OCI-LY1 (cell line): Measurements from ENCODE around the gene CFAP53.

ENCODE experiments used
- H2AFZ ChIP-seq: fragments of 200-600 bp; sonication (generic), shearing (Covaris generic); 2 replicates; pipeline ENCODE4 v1.6.0; 2014; ENCODE audit warnings: antibody characterized with exemption, mild to moderate bottlenecking, low read length
- H3F3A ChIP-seq: fragments of 200-600 bp; sonication (generic), shearing (Covaris generic); 2 replicates; pipeline ENCODE4 v1.6.0; 2014; ENCODE audit warnings: mild to moderate bottlenecking, antibody characterized with exemption, low read length, moderate library complexity; ENCODE audit not compliant: insufficient read depth
- H3K27ac ChIP-seq: fragments of 200-600 bp; sonication (generic); 2 replicates; pipeline ENCODE4 v1.5.1; 2014; ENCODE audit warnings: low read length, mixed run types, mild to moderate bottlenecking, low read depth; ENCODE audit not compliant: poor library complexity, severe bottlenecking
- H3K27me3 ChIP-seq: fragments of 200-600 bp; sonication (generic); 2 replicates; pipeline ENCODE4 v1.6.0; 2014; ENCODE audit warnings: antibody characterized with exemption, mild to moderate bottlenecking, low read length, moderate library complexity; ENCODE audit not compliant: insufficient read depth
- H3K36me3 ChIP-seq: fragments of 200-600 bp; sonication (generic); 2 replicates; pipeline ENCODE4 v1.6.1; 2014; ENCODE audit warnings: mild to moderate bottlenecking, antibody characterized with exemption, low read length, moderate library complexity, mixed read lengths; ENCODE audit not compliant: insufficient read depth
- H3K4me1 ChIP-seq: fragments of 200-600 bp; sonication (generic); 2 replicates; pipeline ENCODE4 v1.5.1; 2014; ENCODE audit warnings: mild to moderate bottlenecking, low read length, moderate library complexity; ENCODE audit not compliant: insufficient read depth, severe bottlenecking
- H3K4me2 ChIP-seq: fragments of 200-600 bp; sonication (generic), shearing (Covaris generic); 2 replicates; pipeline ENCODE4 v1.6.1; 2014; ENCODE audit warnings: low read length
- H3K4me3 ChIP-seq: fragments of 200-600 bp; sonication (generic); 2 replicates; pipeline ENCODE4 v1.5.1; 2014; ENCODE audit warnings: low read length, low read depth, mild to moderate bottlenecking, mixed read lengths; ENCODE audit not compliant: poor library complexity, severe bottlenecking
- H3K79me2 ChIP-seq: fragments of 200-600 bp; shearing (Covaris generic); 2 replicates; pipeline ENCODE4 v1.6.1; 2016; ENCODE audit warnings: mixed run types, low read length, mixed read lengths; ENCODE audit not compliant: insufficient read depth
- H3K9ac ChIP-seq: fragments of 200-600 bp; sonication (generic), shearing (Covaris generic); 2 replicates; pipeline ENCODE4 v1.6.1; 2014; ENCODE audit warnings: mild to moderate bottlenecking, low read length, mixed read lengths
- H3K9me2 ChIP-seq: fragments of 200-600 bp; sonication (generic), shearing (Covaris generic); 2 replicates; pipeline ENCODE4 v1.6.1; 2014; ENCODE audit warnings: low read depth, mild to moderate bottlenecking, low read length, mixed read lengths
- H3K9me3 ChIP-seq: fragments of 200-600 bp; shearing (Covaris generic); 2 replicates; pipeline ENCODE4 v1.6.1; 2014; ENCODE audit warnings: low read length, mixed read lengths
- H4K20me1 ChIP-seq: fragments of 200-600 bp; sonication (generic), shearing (Covaris generic); 2 replicates; pipeline ENCODE4 v1.6.0; 2016; ENCODE audit warnings: mild to moderate bottlenecking, low read length; ENCODE audit not compliant: insufficient read depth
- CTCF ChIP-seq: fragments of 200-600 bp; sonication (generic), shearing (Covaris generic); IDR thresholded peaks from 2 replicates; pipeline ENCODE4 v1.5.1; 2017; ENCODE audit warnings: mild to moderate bottlenecking, antibody characterized with exemption, low read length, moderate library complexity, mixed read lengths
- EZH2 ChIP-seq: fragments of 200-600 bp; sonication (generic), shearing (Covaris generic); IDR thresholded peaks from 2 replicates; pipeline ENCODE4 v1.8.0; 2017; ENCODE audit warnings: borderline replicate concordance, mixed run types, mild to moderate bottlenecking, antibody characterized with exemption, low read length, moderate library complexity, mixed read lengths

The CFAP53 gene

GRCh38 chr18:50274044-50274442, 7.7 kb upstream of the CFAP53 start:
- H3K9me2 ChIP-seq, result no peaks in the 10 kb centered on the region
- no peak overlapping the region for H3K4me3 ChIP-seq
- no peaks in the 10 kb centered on the region for H3K9me3 ChIP-seq
- TF ChIP-seq CTCF, result no peak
- no peak for TF ChIP-seq EZH2
- peaks cover 2% of the 10 kb centered on the region for H3K4me1 ChIP-seq
- no peaks in the 10 kb centered on the region for H3F3A ChIP-seq
- peaks cover 5% of the 10 kb centered on the region for H3K79me2 ChIP-seq
- no peaks in the 10 kb centered on the region for H3K27me3 ChIP-seq
- no peak overlapping the region for H3K4me2 ChIP-seq
- no peak overlapping the region for H3K9ac ChIP-seq
- H2AFZ ChIP-seq, result no peak overlapping the region
- no peak overlapping the region for H3K27ac ChIP-seq
- H3K36me3 ChIP-seq, result peaks cover 95% of the 10 kb centered on the region
- H4K20me1 ChIP-seq, result no peaks in the 10 kb centered on the region

- H3K4me2 ChIP-seq, result no peak overlapping the region
- no peaks in the 10 kb centered on the region for H3K79me2 ChIP-seq
- peaks cover 96% of the 10 kb centered on the region for H3K36me3 ChIP-seq
- no peaks in the 10 kb centered on the region for H3K9me3 ChIP-seq
- no peak overlapping the region for H3K27ac ChIP-seq
- no peak overlapping the region for H3K4me3 ChIP-seq
- TF ChIP-seq CTCF (no peak), EZH2 (no peak)
- H3F3A ChIP-seq, result no peaks in the 10 kb centered on the region
- no peaks in the 10 kb centered on the region for H3K27me3 ChIP-seq
- H4K20me1 ChIP-seq, result no peaks in the 10 kb centered on the region
- H3K9me2 ChIP-seq, result no peaks in the 10 kb centered on the region
- H2AFZ ChIP-seq, result no peak overlapping the region
- no peaks in the 10 kb centered on the region for H3K4me1 ChIP-seq
- no peak overlapping the region for H3K9ac ChIP-seq
Measured at GRCh38 chr18:50273203-50274043, 7.1 kb upstream of the CFAP53 start.

GRCh38 chr18:50272568-50272967, 6.3 kb upstream of the CFAP53 start:
- no peak overlapping the region for H3K27ac ChIP-seq
- H3K79me2 ChIP-seq, result no peaks in the 10 kb centered on the region
- H2AFZ ChIP-seq, result no peak overlapping the region
- peaks cover 94% of the 10 kb centered on the region for H3K36me3 ChIP-seq
- no peaks in the 10 kb centered on the region for H3K4me1 ChIP-seq
- TF ChIP-seq EZH2 (no peak), CTCF (no peak)
- no peaks in the 10 kb centered on the region for H3K9me3 ChIP-seq
- H3K4me2 ChIP-seq, result no peak overlapping the region
- no peaks in the 10 kb centered on the region for H3K27me3 ChIP-seq
- H4K20me1 ChIP-seq, result no peaks in the 10 kb centered on the region
- no peaks in the 10 kb centered on the region for H3F3A ChIP-seq
- no peak overlapping the region for H3K9ac ChIP-seq
- no peaks in the 10 kb centered on the region for H3K9me2 ChIP-seq
- no peak overlapping the region for H3K4me3 ChIP-seq
